Fibroblast of villous mesenchyme (primary cell): ENCODE data around the gene HTR1E. TPM values are rescaled to one million over a fixed set of nuclear protein-coding genes. Genes with fewer than 3 reads are reported as not detected.

ENCODE experiments used
- DNase-seq: peaks from one replicate; pipeline ENCODE4 v3.0.0-alpha.2; 2010; ENCODE audit warnings: low read depth
- H3K4me3 ChIP-seq: 2 replicates; pipeline ENCODE4 v1.5.1; 2011; ENCODE audit warnings: low read depth, mild to moderate bottlenecking, low read length
- CTCF ChIP-seq: IDR thresholded peaks from 2 replicates; pipeline ENCODE4 v1.5.1; 2012; ENCODE audit warnings: low read depth, mild to moderate bottlenecking, low read length; ENCODE audit not compliant: insufficient read depth
- total RNA-seq: library from RNA; depleted of rRNA; stranded (reverse); fragments of >200 nt; gene quantifications from 2 replicates; pipeline ENCODE4 v1.2.3, GENCODE V29; 2012

The HTR1E gene
- total RNA-seq, 1 donor = not detected

- TF ChIP-seq CTCF = no peak
- DNase-seq = no peak
- H3K4me3 ChIP-seq = no peak overlapping the region
These were observed 79.4 kb downstream of the HTR1E start for GRCh38 chr6:87016772-87017171.

GRCh38 chr6:87027021-87027420 lies 89.7 kb downstream of the HTR1E start:
- TF ChIP-seq CTCF = no peak
- no peak for DNase-seq
- H3K4me3 ChIP-seq = no peak overlapping the region

GRCh38 chr6:87029711-87030314 lies 92.5 kb downstream of the HTR1E start:
- H3K4me3 ChIP-seq = no peak overlapping the region
- peak; percentile 65 for DNase-seq
- TF ChIP-seq CTCF = peak; percentile 61

- no peak for TF ChIP-seq CTCF
- no peak for DNase-seq
- H3K4me3 ChIP-seq = no peak overlapping the region
These were observed 103.4 kb downstream of the HTR1E start for GRCh38 chr6:87040729-87041128.

GRCh38 chr6:87045521-87046075 lies 108.3 kb downstream of the HTR1E start:
- no peak for TF ChIP-seq CTCF
- H3K4me3 ChIP-seq = no peak overlapping the region
- no peak for DNase-seq

GRCh38 chr6:87049779-87050178 lies 112.5 kb downstream of the HTR1E start:
- TF ChIP-seq CTCF = no peak
- no peak for DNase-seq
- no peak overlapping the region for H3K4me3 ChIP-seq

- no peak for TF ChIP-seq CTCF
- no peak for DNase-seq
These were observed 116.0 kb downstream of the HTR1E start for GRCh38 chr6:87053312-87053711.

More at GRCh38 chr6:87053312-87053711, 116.0 kb downstream of the HTR1E start:
- H3K4me3 ChIP-seq = no peak overlapping the region
